Epithelial cell of proximal tubule (primary cell): ENCODE measurements around the gene CCDC86. TPM values are rescaled to one million over a fixed set of nuclear protein-coding genes. Genes with fewer than 3 reads are reported as not detected.

Experiments
- DNase-seq: peaks from one replicate; pipeline ENCODE4 v3.0.0-alpha.2; 2011; ENCODE audit warnings: low read depth
- H3K4me3 ChIP-seq: 2 replicates; pipeline ENCODE4 v1.5.1; 2011; ENCODE audit warnings: low read depth, mild to moderate bottlenecking, low read length
- CTCF ChIP-seq: conservative IDR thresholded peaks from 2 replicates; pipeline ENCODE4 v1.5.1; 2012; ENCODE audit warnings: low read depth, mild to moderate bottlenecking, low read length
- total RNA-seq: library from RNA; depleted of rRNA; stranded (reverse); fragments of >200 nt; gene quantifications from 2 replicates; pipeline ENCODE4 v1.2.3, GENCODE V29; 2015

CCDC86 gene
- 38.6 and 61.5 TPM in 2 replicates for total RNA-seq

GRCh38 chr11:60841797-60842667 lies at the start of gene CCDC86:
Gene CCDC86, plus strand, starts transcription at chr11:60842113. Its CDS starts 12 bp downstream, at chr11:60842125.
- peak within 1 kb of the TSS; percentile 99 for H3K4me3 ChIP-seq
- no peak for TF ChIP-seq CTCF
- DNase-seq: peak; percentile 48

GRCh38 chr11:60792521-60792920 lies 49.4 kb upstream of the CCDC86 start:
- no peak overlapping the region for H3K4me3 ChIP-seq
- no peak for DNase-seq
- TF ChIP-seq CTCF: no peak

- no peak for TF ChIP-seq CTCF
- no peak for DNase-seq
- no peak overlapping the region for H3K4me3 ChIP-seq
Observed at GRCh38 chr11:60795291-60795690, 46.6 kb upstream of the CCDC86 start.

GRCh38 chr11:60797846-60798630 lies 43.9 kb upstream of the CCDC86 start:
- no peak for TF ChIP-seq CTCF
- no peak overlapping the region for H3K4me3 ChIP-seq
- no peak for DNase-seq

- no peak for TF ChIP-seq CTCF
- no peak for DNase-seq
- H3K4me3 ChIP-seq: no peak overlapping the region
Observed at GRCh38 chr11:60798631-60799030, 43.3 kb upstream of the CCDC86 start.

- no peak for TF ChIP-seq CTCF
- no peak overlapping the region for H3K4me3 ChIP-seq
- DNase-seq: no peak
Observed at GRCh38 chr11:60801194-60801593, 40.7 kb upstream of the CCDC86 start.
